Mesenchymal stem cell (in vitro differentiated cells and primary cell): ENCODE data around the gene ATL2.
"Not testable (repeated sequence)": the region's sequence is repeated elsewhere in the genome, so short reads cannot be mapped to it uniquely, and the experiment has no call there.

Experiments used
- DNase-seq: peaks from one replicate; pipeline ENCODE4 v3.0.0-alpha.2; 2013
- H2AFZ ChIP-seq: one replicate; pipeline ENCODE4 v1.6.1; 2013; ENCODE audit warnings: low read depth, mild to moderate bottlenecking, control low read depth, inconsistent platforms, low read length, moderate library complexity
- H2AK5ac ChIP-seq: 2 replicates; pipeline ENCODE4 v1.6.1; 2013; ENCODE audit warnings: low read length, moderate library complexity, mild to moderate bottlenecking, inconsistent platforms; ENCODE audit not compliant: severe bottlenecking
- H2BK120ac ChIP-seq: one replicate; pipeline ENCODE4 v1.6.1; 2013; ENCODE audit warnings: low read depth, mild to moderate bottlenecking, inconsistent platforms, low read length, moderate library complexity
- H2BK12ac ChIP-seq, 2 experiments: one replicate each; pipeline ENCODE4 v1.6.1; 2013; ENCODE audit warnings: inconsistent platforms in 2 of 2, low read length in 2 of 2, mild to moderate bottlenecking in 2 of 2, moderate library complexity in 2 of 2, control low read depth in 1 of 2
- H2BK15ac ChIP-seq: one replicate; pipeline ENCODE4 v1.6.1; 2013; ENCODE audit warnings: mild to moderate bottlenecking, low read depth, inconsistent platforms; ENCODE audit not compliant: poor library complexity, severe bottlenecking
- H2BK5ac ChIP-seq: 2 replicates; pipeline ENCODE4 v1.6.1; 2013; ENCODE audit warnings: low read depth, mild to moderate bottlenecking, low read length, control low read depth, inconsistent platforms; ENCODE audit not compliant: poor library complexity, severe bottlenecking
- H3K14ac ChIP-seq, 2 experiments: one replicate each; pipeline ENCODE4 v1.6.1; 2013; ENCODE audit warnings: inconsistent platforms in 2 of 2, low read length in 2 of 2, control low read depth in 1 of 2, mild to moderate bottlenecking in 1 of 2, moderate library complexity in 1 of 2
- H3K18ac ChIP-seq, 2 experiments: one replicate each; pipeline ENCODE4 v1.6.1; 2013; ENCODE audit warnings: inconsistent platforms in 2 of 2, low read length in 2 of 2, control low read depth in 1 of 2, low read depth in 1 of 2, mild to moderate bottlenecking in 1 of 2
- H3K23ac ChIP-seq, 2 experiments: one replicate each; pipeline ENCODE4 v1.6.1; 2013; ENCODE audit warnings: inconsistent platforms in 2 of 2, low read length in 2 of 2, mild to moderate bottlenecking in 2 of 2, moderate library complexity in 2 of 2, control low read depth in 1 of 2
- H3K27ac ChIP-seq: 2 replicates; pipeline ENCODE4 v1.5.1; 2013; ENCODE audit warnings: mild to moderate bottlenecking, moderate library complexity, low read length, control low read depth, inconsistent platforms; ENCODE audit not compliant: poor library complexity, severe bottlenecking
- H3K27me3 ChIP-seq, 2 experiments: 2 replicates each; pipeline versions ENCODE4 v1.6.1 to v1.7.0; 2013; ENCODE audit warnings: low read length in 2 of 2, mild to moderate bottlenecking in 2 of 2, moderate library complexity in 2 of 2, control low read depth in 1 of 2, inconsistent platforms in 1 of 2; ENCODE audit not compliant: control insufficient read depth in 1 of 2, insufficient read depth in 1 of 2
- H3K36me3 ChIP-seq, 2 experiments: 2 replicates each; pipeline versions ENCODE4 v1.6.1 to v1.7.0; 2013; ENCODE audit warnings: low read length in 2 of 2, control low read depth in 1 of 2, inconsistent platforms in 1 of 2, low read depth in 1 of 2, mild to moderate bottlenecking in 1 of 2; ENCODE audit not compliant: insufficient read depth in 2 of 2, control insufficient read depth in 1 of 2
- H3K4ac ChIP-seq, 2 experiments: one replicate each; pipeline ENCODE4 v1.6.1; 2013; ENCODE audit warnings: inconsistent platforms in 2 of 2, low read length in 2 of 2, mild to moderate bottlenecking in 2 of 2, moderate library complexity in 2 of 2, control low read depth in 1 of 2, low read depth in 1 of 2
- H3K4me1 ChIP-seq: 2 replicates; pipeline ENCODE4 v1.6.1; 2013; ENCODE audit warnings: low read depth, low read length, control low read depth; ENCODE audit not compliant: control insufficient read depth, insufficient read depth
- H3K4me2 ChIP-seq: 2 replicates; pipeline ENCODE4 v1.6.1; 2013; ENCODE audit warnings: low read length, mild to moderate bottlenecking, inconsistent platforms; ENCODE audit not compliant: poor library complexity, severe bottlenecking
- H3K4me3 ChIP-seq, 2 experiments: 2 replicates each; pipeline versions ENCODE4 v1.5.1 to v1.7.0; 2013; ENCODE audit warnings: low read length in 2 of 2, mild to moderate bottlenecking in 2 of 2, control low read depth in 1 of 2, low read depth in 1 of 2; ENCODE audit not compliant: insufficient read depth in 1 of 2
- H3K79me1 ChIP-seq: replicated peaks from 2 replicates; pipeline ENCODE4 v1.6.1; 2013; ENCODE audit warnings: mild to moderate bottlenecking, control low read depth, low read length, inconsistent platforms; ENCODE audit not compliant: poor library complexity, severe bottlenecking
- H3K9ac ChIP-seq: 2 replicates; pipeline ENCODE4 v1.7.0; 2013; ENCODE audit warnings: mild to moderate bottlenecking, low read length, moderate library complexity
- H3K9me3 ChIP-seq: 2 replicates; pipeline ENCODE4 v1.7.0; 2013; ENCODE audit warnings: mild to moderate bottlenecking, low read length; ENCODE audit not compliant: control insufficient read depth
- H4K8ac ChIP-seq: one replicate; pipeline ENCODE4 v1.6.1; 2013; ENCODE audit warnings: inconsistent platforms, mild to moderate bottlenecking, low read length, moderate library complexity
- H4K91ac ChIP-seq: one replicate; pipeline ENCODE4 v1.6.1; 2013; ENCODE audit warnings: mild to moderate bottlenecking, low read length, inconsistent platforms
- WGBS: methylation state at CpG from one replicate; pipeline ENCODE4 v1.1.7; 2013; ENCODE audit warnings: mixed read lengths; 5-methylcytosine and 5-hydroxymethylcytosine counted together

ATL2 gene

DNA sequence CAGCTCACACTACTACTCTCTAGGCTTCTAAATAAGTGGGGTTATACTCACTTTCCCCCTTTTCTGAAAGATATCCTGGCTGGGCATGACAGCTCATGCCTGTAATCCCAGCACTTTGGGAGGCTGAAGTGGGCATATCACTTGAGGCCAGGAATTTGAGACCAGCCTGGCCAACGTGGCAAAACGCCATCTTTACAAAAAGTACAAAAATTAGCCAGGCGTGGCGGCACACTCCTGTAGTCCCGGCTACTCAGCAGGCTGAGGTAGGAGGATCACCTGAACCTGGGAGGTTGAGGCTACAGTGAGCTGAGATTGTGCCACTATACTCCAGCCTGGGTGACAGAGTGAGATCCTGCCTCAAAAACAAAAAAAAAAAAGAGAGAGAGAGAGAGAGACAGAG is 57.8 kb downstream of the ATL2 start:
- not testable (repeated sequence) for H3K23ac ChIP-seq, H3K27ac ChIP-seq, H2BK120ac ChIP-seq, H3K4ac ChIP-seq, H4K8ac ChIP-seq, H3K4me2 ChIP-seq, H3K18ac ChIP-seq, H3K9me3 ChIP-seq, H3K4me1 ChIP-seq, H2BK15ac ChIP-seq, H2AK5ac ChIP-seq, H3K14ac ChIP-seq, H3K9ac ChIP-seq, H2AFZ ChIP-seq, H2BK5ac ChIP-seq, H3K4me3 ChIP-seq, H3K27me3 ChIP-seq, H4K91ac ChIP-seq, DNase-seq, H2BK12ac ChIP-seq
- Histone ChIP-seq H3K36me3 (peaks cover 3 to 49% of the 10 kb centered on the region in 2 experiments), H3K79me1 (peaks cover 13% of the 10 kb centered on the region)
- 89% methylated on average over 5 of the region's 5 CpGs for WGBS

DNA sequence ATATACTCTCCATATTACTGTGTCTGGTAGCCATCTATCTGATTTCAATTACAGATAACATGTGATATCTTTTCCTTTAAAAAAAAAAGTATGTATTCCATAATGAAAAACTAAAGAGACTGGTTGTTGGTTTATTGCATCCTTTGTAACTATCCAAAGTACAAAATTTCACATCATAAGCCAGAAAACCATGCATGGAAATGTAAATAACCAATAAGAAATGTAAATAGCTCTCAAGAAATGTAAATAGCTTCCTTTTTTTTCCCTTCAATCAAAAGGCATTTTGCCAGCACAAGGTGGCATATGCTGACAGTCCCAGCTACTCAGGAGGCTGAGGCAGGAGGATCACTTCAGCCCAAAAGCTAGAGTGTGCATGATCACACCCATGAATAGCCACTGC is 59.3 kb downstream of the ATL2 start:
- Histone ChIP-seq H3K23ac (no peak overlapping the region), H3K27me3 (no peaks in the 10 kb centered on the region), H4K8ac (no peak overlapping the region), H3K18ac (no peak overlapping the region), H2BK15ac (no peak overlapping the region), H3K14ac (no peak overlapping the region), H2BK5ac (no peak overlapping the region), H2AFZ (no peak overlapping the region), H2BK12ac (no peak overlapping the region), H3K79me1 (peaks cover 12% of the 10 kb centered on the region), H2AK5ac (no peak overlapping the region), H2BK120ac (no peak overlapping the region), H3K4me2 (no peak overlapping the region), H3K4me3 (no peak overlapping the region), H3K27ac (no peak overlapping the region), H3K4ac (no peak overlapping the region), H3K9me3 (no peaks in the 10 kb centered on the region), H4K91ac (no peak overlapping the region), H3K4me1 (no peaks in the 10 kb centered on the region), H3K36me3 (peaks cover 3 to 59% of the 10 kb centered on the region in 2 experiments), H3K9ac (no peak overlapping the region)
- DNase-seq = no peak

DNA sequence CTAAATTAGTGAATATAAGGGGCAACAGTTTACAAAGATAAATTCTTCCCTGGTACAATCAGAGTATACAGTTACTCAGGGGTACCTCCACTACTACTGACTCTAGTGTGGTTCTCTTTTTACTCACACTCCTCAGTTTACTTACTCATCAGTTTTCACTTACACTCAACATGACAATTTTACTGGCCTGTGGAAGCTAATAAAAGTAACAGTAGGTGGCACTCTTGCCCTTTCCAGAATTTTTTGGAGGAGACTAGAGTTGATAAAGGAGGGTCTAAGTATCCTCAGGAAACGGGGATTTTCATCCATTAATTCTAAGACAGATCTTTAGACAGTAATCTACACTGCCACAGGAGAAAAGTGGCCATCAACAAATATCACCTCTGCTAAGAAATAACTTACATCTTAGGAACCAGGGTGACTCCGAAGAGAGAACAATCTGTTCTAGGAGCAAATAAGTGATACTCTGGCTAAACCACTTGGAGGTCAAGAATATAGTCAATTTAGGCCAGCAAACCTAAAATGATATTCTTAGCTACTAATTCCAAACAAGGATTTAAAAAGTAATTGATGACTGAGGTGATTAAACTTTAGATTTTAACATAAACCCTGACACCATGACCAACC is 61.3 kb downstream of the ATL2 start:
- H3K18ac ChIP-seq = no peak overlapping the region

DNA sequence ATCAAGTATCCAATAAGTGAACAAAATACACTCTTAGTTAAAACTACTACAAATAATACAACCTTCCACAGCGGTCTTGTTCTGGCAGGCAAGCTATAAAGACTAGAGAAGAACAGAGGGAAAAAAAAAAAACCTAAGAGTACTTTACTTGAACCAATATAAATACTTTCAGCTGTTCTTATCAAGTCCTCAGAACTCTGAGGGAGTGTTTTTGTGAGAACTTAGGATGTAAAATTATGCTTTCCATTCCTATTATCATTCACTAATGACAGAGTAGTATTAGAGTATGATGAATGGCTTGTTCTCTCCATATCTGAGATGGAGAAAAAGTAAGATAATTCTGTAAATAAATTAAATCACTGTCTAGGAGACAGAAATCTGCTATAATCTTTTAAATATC is 68.3 kb downstream of the ATL2 start:
- no peak overlapping the region for H2BK120ac ChIP-seq
- no peak overlapping the region for H3K23ac ChIP-seq
- no peak overlapping the region for H4K91ac ChIP-seq
- H3K79me1 ChIP-seq = peaks cover 6% of the 10 kb centered on the region
- no peak overlapping the region for H2AFZ ChIP-seq
- H2BK12ac ChIP-seq = no peak overlapping the region
- no peak for DNase-seq
- no peak overlapping the region for H3K18ac ChIP-seq
- H2AK5ac ChIP-seq = no peak overlapping the region
- no peak overlapping the region for H3K4ac ChIP-seq
- no peak overlapping the region for H2BK15ac ChIP-seq
- H3K14ac ChIP-seq = no peak overlapping the region
- H3K4me2 ChIP-seq = no peak overlapping the region
- no peaks in the 10 kb centered on the region for H3K9me3 ChIP-seq
- no peak overlapping the region for H2BK5ac ChIP-seq
- no peak overlapping the region for H3K9ac ChIP-seq
- H3K4me1 ChIP-seq = no peaks in the 10 kb centered on the region
- no peak overlapping the region for H3K4me3 ChIP-seq
- peaks cover 9 to 85% of the 10 kb centered on the region in 2 experiments for H3K36me3 ChIP-seq
- H4K8ac ChIP-seq = no peak overlapping the region
- H3K27me3 ChIP-seq = no peaks in the 10 kb centered on the region
- no peak overlapping the region for H3K27ac ChIP-seq
- WGBS = 100% methylated on average over 1 of the region's 1 CpG

More for the DNA sequence above, 61.3 kb downstream of the ATL2 start:
- WGBS = no CpG with 5 or more reads among the region's 2 CpGs
- Histone ChIP-seq H2BK15ac (no peak overlapping the region), H3K9me3 (no peaks in the 10 kb centered on the region), H2AFZ (no peak overlapping the region), H2BK5ac (no peak overlapping the region), H3K79me1 (peaks cover 7% of the 10 kb centered on the region), H3K27ac (no peak overlapping the region), H3K4me2 (no peak overlapping the region), H3K36me3 (peaks cover 8 to 76% of the 10 kb centered on the region in 2 experiments), H3K4me1 (no peaks in the 10 kb centered on the region), H3K23ac (no peak overlapping the region), H2BK120ac (no peak overlapping the region), H3K4ac (no peak overlapping the region), H2AK5ac (no peak overlapping the region), H3K27me3 (no peaks in the 10 kb centered on the region), H3K4me3 (no peak overlapping the region), H3K14ac (no peak overlapping the region), H3K9ac (no peak overlapping the region), H4K91ac (no peak overlapping the region), H4K8ac (no peak overlapping the region), H2BK12ac (no peak overlapping the region)
- peak; percentile 74 for DNase-seq
